HCT116 (cell line): Measurements from ENCODE around the gene TCF20.

ENCODE experiments used
- CBX3 ChIP-seq: IDR thresholded peaks from 2 replicates; pipeline ENCODE4 v1.6.1; 2012; ENCODE audit warnings: low read depth
- CTCF ChIP-seq, 3 experiments: fragments of 200-600 bp in 1 of 3; sonication (generic) in 1 of 3; IDR thresholded peaks in 2 of 3; conservative IDR thresholded peaks in 1 of 3; 2 replicates each; pipeline ENCODE4 v1.5.1; 2012 to 2017; ENCODE audit warnings: low read depth in 2 of 3, low read length in 2 of 3, antibody characterized with exemption in 1 of 3, borderline replicate concordance in 1 of 3, control low read depth in 1 of 3, mild to moderate bottlenecking in 1 of 3, mixed read lengths in 1 of 3, mixed run types in 1 of 3, moderate library complexity in 1 of 3; ENCODE audit not compliant: insufficient read depth in 1 of 3
- EZH2 ChIP-seq: fragments of 200-600 bp; sonication (generic); IDR thresholded peaks from 2 replicates; pipeline ENCODE4 v1.6.1; 2017; ENCODE audit warnings: antibody characterized with exemption, mixed run types
- POLR2A ChIP-seq: IDR thresholded peaks from 2 replicates; pipeline ENCODE4 v1.7.0; 2011; ENCODE audit warnings: borderline replicate concordance; ENCODE audit not compliant: insufficient read depth, insufficient read length; ENCODE audit errors: extremely low read depth
- POLR2AphosphoS5 ChIP-seq: IDR thresholded peaks from 2 replicates; pipeline ENCODE4 v1.6.1; 2011; ENCODE audit warnings: mild to moderate bottlenecking, low read depth, low read length, moderate library complexity
- TCF7L2 ChIP-seq: IDR thresholded peaks from 2 replicates; pipeline ENCODE4 v1.7.0; 2011; ENCODE audit warnings: borderline replicate concordance, inconsistent platforms; ENCODE audit not compliant: insufficient read depth, insufficient read length; ENCODE audit errors: extremely low read depth
- ZFX ChIP-seq: fragments of 450-650 bp; IDR thresholded peaks from 2 replicates; pipeline ENCODE4 v1.6.1; 2017
- ZNF274 ChIP-seq: fragments of 200-500 bp; sonication (Bioruptor generic); IDR thresholded peaks from 2 replicates; pipeline ENCODE4 v1.6.1; 2014; ENCODE audit warnings: mild to moderate bottlenecking, low read depth, low read length, inconsistent platforms

- TF ChIP-seq CTCF (IDR thresholded peaks at IDR 0.05 in 2 of 3, conservative IDR thresholded peaks at IDR 0.05 in 1 of 3; ENCODE audit: borderline replicate concordance in 1 of 3, insufficient read depth in 1 of 3, low read depth in 2 of 3, low read length in 2 of 3) (no peak), ZNF274 (no peak), POLR2AphosphoS5 (no peak), CBX3 (no peak), EZH2 (no peak), POLR2A (no peak), ZFX (no peak), TCF7L2 (no peak)
These were observed 20.6 kb downstream of the TCF20 start for GRCh38 chr22:42249831-42250230.
